SK-N-SH treated with all-trans-retinoic acid at 6 μM for 48 hours (cell line): ENCODE results near the gene F9.

Source experiments
- ATAC-seq: fragments of 200-7000 bp; cut with Tn5 transposase; 3 replicates; pipeline ENCODE4 v1.9.1; 2020; ENCODE audit warnings: mild to moderate bottlenecking, moderate library complexity
- ARNTL ChIP-seq: fragments of 450-650 bp; formaldehyde crosslinking; IDR thresholded peaks from 2 replicates; pipeline ENCODE4 v1.5.0; 2020; ENCODE audit warnings: low read depth, mild to moderate bottlenecking, moderate library complexity, borderline replicate concordance
- BACH2 ChIP-seq: fragments of 250-450 bp; sonication (Bioruptor Pico); IDR thresholded peaks from 2 replicates; pipeline ENCODE4 v1.9.0; 2021; ENCODE audit warnings: mild to moderate bottlenecking, borderline replicate concordance
- CREB5 ChIP-seq: fragments of 250-450 bp; sonication (Bioruptor Pico); IDR thresholded peaks from 2 replicates; pipeline ENCODE4 v1.5.1; 2020; ENCODE audit warnings: low read depth, mild to moderate bottlenecking, moderate library complexity
- CSDC2 ChIP-seq: fragments of 250-450 bp; sonication (Bioruptor Pico); IDR thresholded peaks from 2 replicates; pipeline ENCODE4 v1.5.0; 2020; ENCODE audit warnings: mild to moderate bottlenecking, moderate library complexity
- CSRNP3 ChIP-seq: fragments of 250-450 bp; sonication (Bioruptor Pico); IDR thresholded peaks from 2 replicates; pipeline ENCODE4 v1.5.1; 2021; ENCODE audit warnings: mild to moderate bottlenecking, moderate library complexity
- ESRRG ChIP-seq: fragments of 250-450 bp; sonication (Bioruptor Pico); IDR thresholded peaks from 2 replicates; pipeline ENCODE4 v1.6.1; 2021; ENCODE audit warnings: mild to moderate bottlenecking
- OSR1 ChIP-seq: fragments of 250-450 bp; sonication (Bioruptor Pico); IDR thresholded peaks from 2 replicates; pipeline ENCODE4 v1.8.0; 2022; ENCODE audit warnings: moderate library complexity, mild to moderate bottlenecking, inconsistent platforms
- PATZ1 ChIP-seq: fragments of 250-450 bp; sonication (Bioruptor Pico); IDR thresholded peaks from 2 replicates; pipeline ENCODE4 v1.8.0; 2020; ENCODE audit warnings: mild to moderate bottlenecking, moderate library complexity, borderline replicate concordance
- PPARA ChIP-seq: fragments of 250-450 bp; sonication (Bioruptor Pico); IDR thresholded peaks from 2 replicates; pipeline ENCODE4 v1.5.0; 2020; ENCODE audit warnings: mild to moderate bottlenecking, borderline replicate concordance
- RARB ChIP-seq: fragments of 250-450 bp; sonication (Bioruptor Pico); IDR thresholded peaks from 2 replicates; pipeline ENCODE4 v1.8.0; 2021; ENCODE audit warnings: mild to moderate bottlenecking, moderate library complexity
- SNAI2 ChIP-seq: fragments of 250-450 bp; sonication (Bioruptor Pico); IDR thresholded peaks from 2 replicates; pipeline ENCODE4 v1.5.0; 2020; ENCODE audit warnings: mild to moderate bottlenecking, moderate library complexity
- TCF4 ChIP-seq: fragments of 250-450 bp; sonication (Bioruptor Pico); IDR thresholded peaks from 2 replicates; pipeline ENCODE4 v1.8.0; 2021; ENCODE audit warnings: mild to moderate bottlenecking, moderate library complexity, borderline replicate concordance
- TOX ChIP-seq: fragments of 250-450 bp; sonication (Bioruptor Pico); IDR thresholded peaks from 2 replicates; pipeline ENCODE4 v1.8.0; 2021; ENCODE audit warnings: mild to moderate bottlenecking, moderate library complexity, borderline replicate concordance
- ZC3H10 ChIP-seq: fragments of 250-450 bp; sonication (Bioruptor Pico); IDR thresholded peaks from 2 replicates; pipeline ENCODE4 v1.5.1; 2021; ENCODE audit warnings: mild to moderate bottlenecking, moderate library complexity
- ZFP3 ChIP-seq: fragments of 250-450 bp; sonication (Bioruptor Pico); IDR thresholded peaks from 2 replicates; pipeline ENCODE4 v1.5.0; 2020; ENCODE audit warnings: mild to moderate bottlenecking, moderate library complexity
- ZFP30 ChIP-seq: fragments of 450-650 bp; formaldehyde crosslinking; IDR thresholded peaks from 2 replicates; pipeline ENCODE4 v1.5.0; 2022; ENCODE audit warnings: mild to moderate bottlenecking, moderate library complexity
- ZNF565 ChIP-seq: fragments of 450-650 bp; formaldehyde crosslinking; conservative IDR thresholded peaks from 2 replicates; pipeline ENCODE4 v1.5.0; 2020; ENCODE audit warnings: low read depth, mild to moderate bottlenecking, moderate library complexity
- ZNF8 ChIP-seq: fragments of 450-650 bp; formaldehyde crosslinking; IDR thresholded peaks from 2 replicates; pipeline ENCODE4 v1.5.0; 2020; ENCODE audit warnings: mild to moderate bottlenecking, moderate library complexity
- TF ChIP-seq, protein P1 (sequence below): fragments of 250-450 bp; sonication (Bioruptor Pico); IDR thresholded peaks from 2 replicates; pipeline ENCODE4 v1.5.0; 2020; ENCODE audit warnings: mild to moderate bottlenecking, moderate library complexity
- TF ChIP-seq, protein P2 (sequence below): fragments of 250-450 bp; sonication (Bioruptor Pico); IDR thresholded peaks from 2 replicates; pipeline ENCODE4 v1.8.0; 2021; ENCODE audit warnings: low read depth, mild to moderate bottlenecking, moderate library complexity, borderline replicate concordance

The F9 gene

GRCh38 chrX:139581068-139581467 lies 50.5 kb downstream of the F9 start:
- TF ChIP-seq CSDC2, result no peak
- TF ChIP-seq PPARA, result no peak
- TF ChIP-seq ZNF565 (CRISPR knock-in tag), result no peak
- no peak for TF ChIP-seq TCF4
- no peak for TF ChIP-seq PATZ1 (CRISPR knock-in tag)
- TF ChIP-seq, protein P1, sequence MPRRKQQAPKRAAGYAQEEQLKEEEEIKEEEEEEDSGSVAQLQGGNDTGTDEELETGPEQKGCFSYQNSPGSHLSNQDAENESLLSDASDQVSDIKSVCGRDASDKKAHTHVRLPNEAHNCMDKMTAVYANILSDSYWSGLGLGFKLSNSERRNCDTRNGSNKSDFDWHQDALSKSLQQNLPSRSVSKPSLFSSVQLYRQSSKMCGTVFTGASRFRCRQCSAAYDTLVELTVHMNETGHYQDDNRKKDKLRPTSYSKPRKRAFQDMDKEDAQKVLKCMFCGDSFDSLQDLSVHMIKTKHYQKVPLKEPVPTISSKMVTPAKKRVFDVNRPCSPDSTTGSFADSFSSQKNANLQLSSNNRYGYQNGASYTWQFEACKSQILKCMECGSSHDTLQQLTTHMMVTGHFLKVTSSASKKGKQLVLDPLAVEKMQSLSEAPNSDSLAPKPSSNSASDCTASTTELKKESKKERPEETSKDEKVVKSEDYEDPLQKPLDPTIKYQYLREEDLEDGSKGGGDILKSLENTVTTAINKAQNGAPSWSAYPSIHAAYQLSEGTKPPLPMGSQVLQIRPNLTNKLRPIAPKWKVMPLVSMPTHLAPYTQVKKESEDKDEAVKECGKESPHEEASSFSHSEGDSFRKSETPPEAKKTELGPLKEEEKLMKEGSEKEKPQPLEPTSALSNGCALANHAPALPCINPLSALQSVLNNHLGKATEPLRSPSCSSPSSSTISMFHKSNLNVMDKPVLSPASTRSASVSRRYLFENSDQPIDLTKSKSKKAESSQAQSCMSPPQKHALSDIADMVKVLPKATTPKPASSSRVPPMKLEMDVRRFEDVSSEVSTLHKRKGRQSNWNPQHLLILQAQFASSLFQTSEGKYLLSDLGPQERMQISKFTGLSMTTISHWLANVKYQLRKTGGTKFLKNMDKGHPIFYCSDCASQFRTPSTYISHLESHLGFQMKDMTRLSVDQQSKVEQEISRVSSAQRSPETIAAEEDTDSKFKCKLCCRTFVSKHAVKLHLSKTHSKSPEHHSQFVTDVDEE (CRISPR knock-in tag), result no peak
- no peak for TF ChIP-seq CREB5
- TF ChIP-seq ESRRG, result no peak
- no peak for TF ChIP-seq OSR1 (CRISPR knock-in tag)
- TF ChIP-seq ZFP30 (CRISPR knock-in tag), result no peak
- TF ChIP-seq SNAI2 (CRISPR knock-in tag), result no peak
- no peak for TF ChIP-seq ZFP3 (CRISPR knock-in tag)
- no peak for TF ChIP-seq TOX
- TF ChIP-seq RARB, result no peak
- TF ChIP-seq CSRNP3 (CRISPR knock-in tag), result no peak
- no peak for TF ChIP-seq ZNF8 (CRISPR knock-in tag)
- TF ChIP-seq BACH2 (CRISPR knock-in tag), result no peak
- no peak for TF ChIP-seq ZC3H10 (CRISPR knock-in tag)
- TF ChIP-seq ARNTL, result no peak
- ATAC-seq, result no peak

GRCh38 chrX:139585613-139586012 lies 55.1 kb downstream of the F9 start:
- no peak for ATAC-seq
- TF ChIP-seq CSDC2 (no peak), TCF4 (no peak), ESRRG (no peak), CSRNP3 (CRISPR knock-in tag) (no peak), ZFP3 (CRISPR knock-in tag) (no peak), PATZ1 (CRISPR knock-in tag) (no peak), BACH2 (CRISPR knock-in tag) (no peak), RARB (no peak), PPARA (no peak), ARNTL (no peak), TOX (no peak), OSR1 (CRISPR knock-in tag) (no peak), CREB5 (no peak), ZNF8 (CRISPR knock-in tag) (no peak), ZFP30 (CRISPR knock-in tag) (no peak)
- TF ChIP-seq, protein P2, sequence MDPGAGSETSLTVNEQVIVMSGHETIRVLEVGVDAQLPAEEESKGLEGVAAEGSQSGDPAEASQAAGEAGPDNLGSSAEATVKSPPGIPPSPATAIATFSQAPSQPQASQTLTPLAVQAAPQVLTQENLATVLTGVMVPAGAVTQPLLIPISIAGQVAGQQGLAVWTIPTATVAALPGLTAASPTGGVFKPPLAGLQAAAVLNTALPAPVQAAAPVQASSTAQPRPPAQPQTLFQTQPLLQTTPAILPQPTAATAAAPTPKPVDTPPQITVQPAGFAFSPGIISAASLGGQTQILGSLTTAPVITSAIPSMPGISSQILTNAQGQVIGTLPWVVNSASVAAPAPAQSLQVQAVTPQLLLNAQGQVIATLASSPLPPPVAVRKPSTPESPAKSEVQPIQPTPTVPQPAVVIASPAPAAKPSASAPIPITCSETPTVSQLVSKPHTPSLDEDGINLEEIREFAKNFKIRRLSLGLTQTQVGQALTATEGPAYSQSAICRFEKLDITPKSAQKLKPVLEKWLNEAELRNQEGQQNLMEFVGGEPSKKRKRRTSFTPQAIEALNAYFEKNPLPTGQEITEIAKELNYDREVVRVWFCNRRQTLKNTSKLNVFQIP (CRISPR knock-in tag), result no peak
- TF ChIP-seq, protein P1 (CRISPR knock-in tag), result no peak
- TF ChIP-seq, all 23 proteins: peak for 0
